HEK293T (cell line): ENCODE results near the gene ZPBP.

Source experiments
- ARNT ChIP-seq: fragments of 450-650 bp; IDR thresholded peaks from 2 replicates; pipeline ENCODE4 v1.6.1; 2017; ENCODE audit warnings: mild to moderate bottlenecking
- BHLHE40 ChIP-seq: fragments of 450-650 bp; IDR thresholded peaks from 2 replicates; pipeline ENCODE4 v1.6.1; 2016; ENCODE audit warnings: mild to moderate bottlenecking, moderate library complexity, borderline replicate concordance
- CTBP1 ChIP-seq: fragments of 450-650 bp; IDR thresholded peaks from 2 replicates; pipeline ENCODE4 v1.6.1; 2016; ENCODE audit warnings: borderline replicate concordance
- FOXA1 ChIP-seq: fragments of 450-650 bp; IDR thresholded peaks from 2 replicates; pipeline ENCODE4 v1.6.1; 2016; ENCODE audit warnings: mild to moderate bottlenecking
- FOXK2 ChIP-seq: fragments of 450-650 bp; IDR thresholded peaks from 2 replicates; pipeline ENCODE4 v1.6.1; 2016; ENCODE audit warnings: mild to moderate bottlenecking
- FOXM1 ChIP-seq: fragments of 450-650 bp; IDR thresholded peaks from 2 replicates; pipeline ENCODE4 v1.6.1; 2017; ENCODE audit warnings: mild to moderate bottlenecking, borderline replicate concordance
- NFRKB ChIP-seq: fragments of 450-650 bp; IDR thresholded peaks from 2 replicates; pipeline ENCODE4 v1.6.1; 2016; ENCODE audit warnings: mild to moderate bottlenecking, moderate library complexity
- SP1 ChIP-seq: fragments of 450-650 bp; IDR thresholded peaks from 2 replicates; pipeline ENCODE4 v1.6.1; 2017
- SUZ12 ChIP-seq: fragments of 450-650 bp; IDR thresholded peaks from 2 replicates; pipeline ENCODE4 v1.6.1; 2016; ENCODE audit warnings: mild to moderate bottlenecking
- TARDBP ChIP-seq: fragments of 450-650 bp; IDR thresholded peaks from 2 replicates; pipeline ENCODE4 v1.6.1; 2016
- ZNF384 ChIP-seq: fragments of 450-650 bp; IDR thresholded peaks from 2 replicates; pipeline ENCODE4 v1.6.1; 2016

- TF ChIP-seq FOXM1 (no peak), ZNF384 (no peak), TARDBP (no peak), FOXA1 (no peak), BHLHE40 (no peak), FOXK2 (no peak), CTBP1 (no peak), NFRKB (no peak), ARNT (no peak), SUZ12 (no peak), SP1 (no peak)
Measured at GRCh38 chr7:49893131-49893530, 199.9 kb downstream of the ZPBP start.
